GM21526 (cell line): ENCODE results near the gene SLC2A5.
"Not testable (repeated sequence)": the region's sequence is repeated elsewhere in the genome, so short reads cannot be mapped to it uniquely, and the experiment has no call there.

Experiments used
- ATAC-seq: cut with Tn5 transposase; IDR thresholded peaks from one replicate; pipeline ENCODE4 v1.9.1; 2021; ENCODE audit warnings: moderate library complexity; ENCODE audit not compliant: unreplicated experiment, low FRiP score

The SLC2A5 gene

GRCh38 chr1:9010781-9011323 lies 58.6 kb downstream of the SLC2A5 start:
- no peak for ATAC-seq

DNA sequence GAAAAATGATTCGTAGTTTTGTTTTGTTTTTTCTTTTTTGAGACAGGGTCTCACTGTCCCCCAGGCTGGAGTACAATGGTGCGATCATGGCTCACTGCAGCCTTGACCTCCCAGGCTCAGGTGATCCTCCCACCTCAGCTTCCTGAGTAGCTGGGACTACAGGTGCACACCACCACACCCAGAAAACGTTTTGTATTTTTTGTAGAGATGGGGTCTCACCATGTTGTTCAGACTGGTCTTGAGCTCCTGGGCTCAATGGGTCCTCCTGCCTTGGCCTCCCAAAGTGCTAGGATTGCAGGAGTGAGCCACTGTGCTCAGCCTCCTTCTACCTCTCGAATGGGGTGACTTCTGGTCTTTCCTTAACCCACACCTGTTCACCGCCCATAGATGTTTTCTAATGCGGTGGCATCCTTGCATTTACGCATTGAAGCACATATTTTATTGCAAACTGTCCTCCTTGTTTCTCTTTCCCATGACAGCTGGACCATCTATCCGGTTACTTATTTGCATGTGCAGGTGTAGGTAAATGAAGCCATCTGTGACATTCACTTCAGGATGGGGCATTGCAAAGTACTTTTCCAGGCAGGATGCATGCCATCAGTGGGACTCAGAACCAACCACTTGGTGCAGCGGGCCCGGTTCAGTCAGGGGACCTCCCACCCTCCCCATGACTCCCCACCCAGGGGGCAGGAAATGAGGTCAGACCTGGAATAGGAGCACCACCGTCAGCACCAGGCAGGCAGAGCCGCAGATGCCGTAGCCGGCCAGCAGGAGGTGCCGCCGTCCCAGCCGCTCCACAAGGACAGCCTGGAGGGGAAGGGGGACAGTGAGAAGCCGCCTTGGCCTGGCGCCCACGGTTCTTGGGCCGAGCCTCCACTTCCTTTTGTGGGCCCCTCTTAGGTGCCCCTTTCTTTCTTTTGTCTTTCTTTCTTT lies 59.7 kb downstream of the SLC2A5 start:
- ATAC-seq, result no peak

DNA sequence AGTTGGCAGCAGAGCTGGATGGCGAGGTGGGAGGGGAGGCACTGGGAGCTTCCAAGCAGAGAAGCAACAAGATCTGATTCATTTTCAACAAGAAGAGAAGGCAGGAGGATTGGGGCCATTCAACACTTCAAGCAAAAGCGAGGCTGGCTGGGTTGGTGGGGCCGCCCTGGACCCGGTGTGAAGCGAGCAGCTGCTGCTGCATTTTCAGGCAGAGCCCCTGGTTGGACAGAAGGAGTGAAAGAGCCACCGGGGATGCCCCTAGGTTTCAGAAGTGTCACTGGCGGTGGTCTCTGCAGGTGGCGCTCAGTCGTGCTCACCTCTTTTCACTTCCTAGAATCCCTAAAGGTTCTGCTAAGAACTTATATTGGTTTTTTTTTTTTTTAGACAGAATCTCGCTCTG lies 61.2 kb downstream of the SLC2A5 start:
- ATAC-seq, result no peak

DNA sequence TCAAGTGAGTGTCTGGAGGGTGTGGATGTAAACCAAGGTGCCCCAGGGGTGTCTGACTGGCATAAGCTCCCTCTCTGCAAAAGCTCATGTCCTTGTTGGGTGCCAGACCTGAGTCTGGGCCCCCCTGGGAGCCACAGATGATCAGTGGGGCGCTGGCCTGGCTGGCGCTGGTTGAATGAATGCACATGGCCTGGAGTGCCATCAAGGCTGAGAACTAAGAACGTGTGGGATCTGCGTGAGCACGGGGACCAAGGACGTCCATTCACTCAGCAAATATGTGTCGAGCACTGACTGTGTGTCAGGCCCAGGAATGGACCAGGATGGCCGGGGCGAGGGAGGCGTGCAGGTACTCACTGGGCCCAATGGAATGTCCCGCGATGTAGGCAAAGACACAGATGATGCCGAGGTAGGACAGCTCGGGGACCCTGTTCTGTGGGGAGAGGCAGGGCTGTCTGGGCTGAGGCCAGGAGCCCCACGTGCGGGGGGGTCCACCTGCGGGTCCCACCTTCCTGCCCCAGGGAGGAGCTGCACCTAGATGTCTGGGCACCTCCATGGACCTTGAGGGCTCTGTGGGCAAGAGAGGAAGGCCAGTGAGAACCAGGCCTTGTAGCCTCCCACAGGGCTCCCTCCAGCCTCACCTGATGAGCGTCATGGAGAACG lies 62.3 kb downstream of the SLC2A5 start:
- no peak for ATAC-seq

GRCh38 chr1:9005395-9005708 lies 64.1 kb downstream of the SLC2A5 start:
- no peak for ATAC-seq

DNA sequence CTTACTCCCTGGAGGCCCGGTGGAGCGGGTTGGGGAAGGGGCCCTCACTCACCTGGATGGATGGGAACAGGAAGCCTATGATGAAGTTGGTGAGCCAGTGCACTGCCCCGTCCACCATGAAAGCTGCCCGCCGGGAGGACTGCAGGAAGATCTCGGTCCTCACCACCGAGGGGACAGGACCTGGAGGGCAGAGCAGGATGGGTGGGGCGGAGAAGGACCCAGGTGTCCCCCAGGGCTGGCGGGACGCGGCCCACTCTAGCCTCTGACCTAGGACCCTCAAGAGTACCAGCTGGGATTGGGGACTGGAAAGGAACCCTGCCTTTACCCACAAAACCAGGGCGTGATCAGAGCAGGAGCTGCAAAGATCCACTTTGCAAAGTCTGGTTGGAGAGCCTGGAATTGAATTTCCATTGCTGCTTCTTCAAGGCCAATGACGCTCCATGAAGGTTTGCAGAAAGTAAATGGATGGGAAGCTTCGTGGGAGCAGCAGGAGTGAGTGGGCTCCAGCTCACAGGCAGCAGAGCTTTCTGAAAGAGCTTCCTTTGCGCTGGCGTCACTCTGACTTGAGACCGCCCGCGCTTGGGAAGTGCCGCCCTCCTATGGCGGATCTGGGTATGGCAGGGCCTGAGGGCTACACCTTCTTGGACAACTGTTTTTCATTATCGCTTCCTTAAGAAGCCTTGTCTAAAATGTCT lies 64.6 kb downstream of the SLC2A5 start:
- no peak for ATAC-seq

GRCh38 chr1:9004031-9004699 lies 65.3 kb downstream of the SLC2A5 start:
- no peak for ATAC-seq

GRCh38 chr1:9002215-9002560 lies 67.2 kb downstream of the SLC2A5 start:
- not testable (repeated sequence) for ATAC-seq

- not testable (repeated sequence) for ATAC-seq
Measured at GRCh38 chr1:9001534-9002214, 67.8 kb downstream of the SLC2A5 start.

- ATAC-seq, result not testable (repeated sequence)
Measured at GRCh38 chr1:8993962-8994675, 75.3 kb downstream of the SLC2A5 start.

- no peak for ATAC-seq
Measured at GRCh38 chr1:8992936-8993687, 76.3 kb downstream of the SLC2A5 start.

GRCh38 chr1:8989821-8990220 lies 79.6 kb downstream of the SLC2A5 start:
- ATAC-seq, result no peak

DNA sequence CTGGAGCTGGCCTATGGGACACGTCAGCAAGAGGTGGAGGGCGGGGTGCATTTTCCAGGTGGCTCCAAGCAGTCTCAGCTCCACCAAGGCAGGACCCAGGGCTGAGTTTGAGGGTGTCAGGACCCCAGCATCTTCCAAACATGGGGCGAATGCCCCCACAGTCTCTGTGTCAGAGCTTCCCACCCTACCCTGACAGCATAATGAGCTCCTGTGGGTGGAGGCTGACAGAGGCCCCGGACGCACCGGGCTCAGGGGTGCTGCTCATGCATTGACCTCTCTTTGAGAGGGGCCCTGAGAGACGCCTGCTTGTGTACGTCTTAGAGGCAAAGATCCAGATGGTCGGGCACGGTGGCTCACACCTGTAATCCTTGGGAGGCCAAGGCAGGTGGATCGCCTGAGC lies 80.4 kb downstream of the SLC2A5 start:
- ATAC-seq, result no peak

DNA sequence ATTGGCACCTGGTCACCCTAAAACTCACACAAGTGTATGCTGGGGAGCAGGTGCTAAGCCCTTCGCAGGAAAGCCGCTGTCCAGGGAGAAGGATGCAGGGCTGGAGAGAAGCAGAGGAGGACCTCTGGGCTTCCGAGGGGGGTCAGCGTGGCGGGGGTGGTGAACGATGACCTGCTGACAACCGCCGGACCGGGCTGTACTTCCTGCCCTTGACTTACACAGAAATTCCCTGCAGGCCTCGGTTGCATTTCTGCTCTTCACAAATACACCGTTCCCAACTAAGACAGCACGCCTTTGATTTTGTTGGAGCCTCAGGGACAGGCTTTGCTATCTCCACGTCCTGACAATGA lies 80.8 kb downstream of the SLC2A5 start:
- ATAC-seq, result no peak

DNA sequence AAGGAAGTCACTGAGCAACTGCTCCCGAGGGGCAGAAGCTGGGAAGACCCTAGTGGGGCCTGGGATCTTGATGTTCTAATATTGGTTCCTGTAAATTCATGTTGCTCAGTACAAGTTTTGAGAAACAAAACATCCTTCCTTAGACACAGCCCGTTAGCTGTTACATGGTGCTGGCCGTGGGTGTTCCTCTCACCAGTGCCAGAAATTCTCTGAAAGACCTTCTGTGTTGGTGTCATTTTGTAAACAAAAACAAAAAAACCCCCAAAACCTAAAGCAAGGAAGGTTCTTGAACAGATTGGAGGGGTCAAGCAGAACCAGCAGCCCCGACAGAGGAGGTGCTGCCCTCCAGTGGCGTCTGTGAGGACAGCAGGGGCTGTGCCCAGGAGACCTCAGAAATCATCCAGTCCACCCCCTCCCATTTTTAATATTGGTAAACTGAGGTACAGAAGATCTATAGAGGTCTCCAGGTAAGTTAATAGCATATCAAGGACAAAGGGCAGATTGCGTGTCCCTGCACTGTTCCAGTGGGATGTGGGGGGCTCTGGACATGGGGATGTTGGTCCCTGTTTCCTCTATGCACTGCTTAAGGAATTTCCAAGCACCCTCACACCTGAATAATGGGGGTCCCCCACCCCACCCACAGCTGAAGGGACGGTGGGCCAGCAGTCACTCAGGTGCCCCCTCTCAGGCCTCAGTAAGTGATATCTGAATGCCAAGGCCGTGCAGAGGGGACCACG lies 81.4 kb downstream of the SLC2A5 start:
- no peak for ATAC-seq

GRCh38 chr1:8986814-8987190 lies 82.6 kb downstream of the SLC2A5 start:
- ATAC-seq, result no peak

DNA sequence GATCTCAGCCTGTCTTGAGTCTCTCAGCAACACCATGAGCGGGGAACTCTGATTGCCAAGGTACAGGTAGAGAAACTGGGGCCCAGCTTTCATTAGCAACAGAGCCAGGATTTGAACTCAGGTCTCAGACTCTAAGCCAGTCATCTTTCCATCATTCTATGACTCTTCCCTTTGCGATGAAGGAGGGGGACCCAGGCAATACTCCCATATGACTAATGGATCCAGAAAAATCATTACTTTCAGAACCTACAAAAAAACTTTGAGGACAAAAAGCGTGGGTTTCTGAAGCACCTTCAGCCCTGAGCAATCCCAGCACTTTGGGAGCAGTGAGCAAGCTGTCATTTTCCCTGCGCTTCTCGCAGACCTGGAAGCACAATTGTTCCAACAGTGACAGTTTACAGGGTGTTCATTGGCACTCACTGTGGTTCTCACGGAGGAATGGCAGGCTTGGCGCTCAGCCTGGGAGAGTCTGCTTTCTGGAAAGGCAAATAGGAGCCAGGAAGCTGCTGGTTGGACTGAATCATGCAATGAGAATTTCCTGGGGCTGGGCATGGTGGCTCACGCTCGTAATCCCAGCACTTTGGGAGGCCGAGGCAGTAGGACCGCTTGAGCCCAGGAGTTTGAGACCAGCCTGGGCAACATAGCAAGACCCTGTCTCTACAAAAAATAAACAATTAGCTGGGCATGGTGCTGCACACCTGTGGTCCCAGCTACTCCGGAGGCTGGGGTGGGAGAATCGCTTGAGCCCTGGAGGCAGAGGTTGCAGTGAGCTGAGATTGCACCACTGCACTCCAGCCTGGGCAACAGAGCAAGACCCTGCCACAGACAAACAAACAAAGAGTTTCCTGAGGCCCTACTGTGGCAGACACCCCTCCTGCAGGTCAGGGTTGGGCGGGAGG lies 83.3 kb downstream of the SLC2A5 start:
- no peak for ATAC-seq
